Stimulated activated CD8-positive, alpha-beta memory T cell treated with anti-CD3 and anti-CD28 coated beads, Interleukin-12 subunit alpha, Interleukin-12 subunit beta, amount 100 ng/mL, for 4 hours (primary cell): ENCODE measurements around the gene NRN1L.
"Not testable (repeated sequence)": the region's sequence is repeated elsewhere in the genome, so short reads cannot be mapped to it uniquely, and the experiment has no call there.

Experiments
- DNase-seq: peaks from one replicate; pipeline ENCODE4 v3.0.0-alpha.2; 2020; ENCODE audit warnings: low read depth

NRN1L gene

GRCh38 chr16:67884684-67885083, at the start of gene NRN1L:
TSS of gene NRN1L (plus strand) at chr16:67884885. CDS start at chr16:67884904, 19 bp downstream.
- DNase-seq = no peak

GRCh38 chr16:67837190-67837589, 47.5 kb upstream of the NRN1L start:
- DNase-seq = not testable (repeated sequence)

DNA sequence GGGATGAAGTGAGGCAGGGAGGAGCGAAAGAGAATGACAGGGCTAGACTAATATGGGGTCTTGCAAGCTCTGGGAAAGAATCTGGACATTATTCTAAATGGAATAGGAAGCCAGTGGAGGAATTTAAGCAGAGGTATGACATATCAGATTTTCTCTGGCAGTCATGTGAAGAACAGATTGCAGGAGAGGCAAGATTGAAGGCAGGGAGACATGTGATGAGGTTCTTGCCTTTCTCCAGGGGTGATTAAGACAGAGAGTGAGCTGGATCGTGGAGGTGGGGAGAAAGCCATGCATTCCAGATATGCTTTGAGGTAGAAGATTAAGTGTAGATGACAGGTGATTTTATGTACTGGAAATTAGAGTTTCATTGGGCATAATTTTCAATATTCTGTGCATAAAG, 46.9 kb upstream of the NRN1L start:
- no peak for DNase-seq

DNA sequence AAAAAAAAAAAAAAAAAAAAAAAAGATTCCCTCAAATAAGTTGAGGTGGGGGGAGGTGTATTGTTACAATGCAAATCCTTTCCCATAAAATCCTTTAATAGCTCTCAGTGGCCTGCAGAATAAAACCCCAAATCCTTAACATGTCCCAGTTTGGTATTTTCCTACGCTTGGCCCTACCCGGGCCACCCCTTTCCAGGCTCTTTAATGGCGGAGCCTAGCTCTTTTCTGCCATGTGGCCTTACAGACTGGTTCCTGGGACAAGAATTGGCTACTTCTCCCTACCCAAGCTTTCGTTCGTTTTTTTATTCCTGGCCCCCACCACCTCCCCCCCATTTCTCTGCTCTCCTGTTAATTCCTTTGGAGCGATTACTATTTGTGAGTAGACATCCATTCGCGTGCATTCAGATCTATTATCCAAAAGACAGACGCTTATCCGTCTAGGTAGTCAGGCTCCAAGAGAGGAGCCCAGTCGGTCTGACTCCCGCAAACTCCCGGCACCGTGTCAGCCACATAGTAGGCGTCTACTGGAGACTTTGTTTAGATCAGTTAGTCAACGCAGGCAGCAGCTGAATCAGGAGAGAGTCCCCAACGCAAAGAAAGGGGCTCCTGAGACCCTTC, 43.4 kb upstream of the NRN1L start:
- no peak for DNase-seq

- peak; percentile 87 for DNase-seq
These were observed 42.7 kb upstream of the NRN1L start, which contains the start of gene THAP11 for GRCh38 chr16:67841816-67842508. TSS of gene THAP11 (plus strand) at chr16:67842320. CDS start at chr16:67842555, 235 bp downstream.

- DNase-seq = peak; percentile 27
These were observed 42.0 kb upstream of the NRN1L start for GRCh38 chr16:67842509-67843342.

DNA sequence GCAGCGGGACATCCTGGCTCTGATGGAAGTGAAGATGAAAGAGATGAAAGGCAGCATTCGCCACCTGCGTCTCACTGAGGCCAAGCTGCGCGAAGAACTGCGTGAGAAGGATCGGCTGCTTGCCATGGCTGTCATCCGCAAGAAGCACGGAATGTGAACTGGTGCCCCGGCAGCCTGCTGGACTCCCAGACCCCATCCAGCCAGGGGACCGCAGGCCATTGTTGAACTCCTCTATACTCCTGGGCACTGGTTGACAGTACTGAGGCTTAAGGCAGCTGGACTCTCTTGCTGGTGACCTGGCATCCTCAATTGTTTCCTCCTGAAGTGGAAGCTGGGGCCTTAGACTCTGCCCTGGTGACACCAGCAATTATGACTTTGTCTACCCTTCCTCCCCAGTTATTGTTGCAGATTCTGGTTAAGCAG, 41.3 kb upstream of the NRN1L start:
- no peak for DNase-seq

GRCh38 chr16:67844497-67844896, 40.2 kb upstream of the NRN1L start:
- no peak for DNase-seq

DNA sequence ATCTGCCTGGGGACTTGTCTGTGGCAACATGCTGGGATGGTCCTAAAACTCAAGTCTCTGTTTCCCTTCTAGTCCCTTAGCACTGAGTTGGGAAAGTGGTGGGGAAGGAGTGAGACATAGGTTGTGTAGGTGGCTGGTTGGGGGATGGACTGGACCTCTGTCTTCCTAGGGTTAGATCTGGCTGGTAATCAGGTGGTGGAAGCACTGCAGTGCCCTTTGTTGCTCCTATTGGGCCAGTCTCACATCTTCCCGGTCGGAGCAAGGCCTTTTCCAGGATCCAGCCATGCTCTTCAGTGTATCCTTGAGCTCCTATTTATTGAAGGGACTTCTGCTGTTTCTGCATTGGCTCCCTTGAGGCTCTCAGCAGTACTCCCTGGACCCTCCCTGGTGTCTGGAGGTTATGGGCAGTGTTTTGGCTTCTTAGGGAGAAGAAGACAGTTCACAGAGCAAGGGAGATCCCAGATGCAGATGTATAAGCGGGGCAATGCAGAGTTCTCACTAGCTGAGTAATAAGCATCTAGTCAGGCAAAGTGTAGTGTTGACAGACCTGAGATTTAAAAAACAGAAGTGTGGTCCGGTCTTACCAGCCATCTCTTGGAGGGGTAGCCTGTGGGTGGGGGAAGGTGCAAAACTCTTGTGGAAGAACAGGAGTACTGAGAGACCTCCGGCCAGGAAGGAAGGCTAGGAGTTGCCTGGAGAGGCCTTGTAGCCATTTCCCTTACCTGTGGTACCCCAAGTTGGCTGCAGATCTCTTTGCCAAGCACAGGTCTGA, 39.2 kb upstream of the NRN1L start:
- no peak for DNase-seq

- no peak for DNase-seq
These were observed 38.7 kb upstream of the NRN1L start for GRCh38 chr16:67846063-67846319.

- peak; percentile 94 for DNase-seq
These were observed 38.2 kb upstream of the NRN1L start, which contains the start of gene NUTF2 for GRCh38 chr16:67846320-67847063. TSS of gene NUTF2 (plus strand) at chr16:67846933. CDS start at chr16:67865131, 18,198 bp downstream.

DNA sequence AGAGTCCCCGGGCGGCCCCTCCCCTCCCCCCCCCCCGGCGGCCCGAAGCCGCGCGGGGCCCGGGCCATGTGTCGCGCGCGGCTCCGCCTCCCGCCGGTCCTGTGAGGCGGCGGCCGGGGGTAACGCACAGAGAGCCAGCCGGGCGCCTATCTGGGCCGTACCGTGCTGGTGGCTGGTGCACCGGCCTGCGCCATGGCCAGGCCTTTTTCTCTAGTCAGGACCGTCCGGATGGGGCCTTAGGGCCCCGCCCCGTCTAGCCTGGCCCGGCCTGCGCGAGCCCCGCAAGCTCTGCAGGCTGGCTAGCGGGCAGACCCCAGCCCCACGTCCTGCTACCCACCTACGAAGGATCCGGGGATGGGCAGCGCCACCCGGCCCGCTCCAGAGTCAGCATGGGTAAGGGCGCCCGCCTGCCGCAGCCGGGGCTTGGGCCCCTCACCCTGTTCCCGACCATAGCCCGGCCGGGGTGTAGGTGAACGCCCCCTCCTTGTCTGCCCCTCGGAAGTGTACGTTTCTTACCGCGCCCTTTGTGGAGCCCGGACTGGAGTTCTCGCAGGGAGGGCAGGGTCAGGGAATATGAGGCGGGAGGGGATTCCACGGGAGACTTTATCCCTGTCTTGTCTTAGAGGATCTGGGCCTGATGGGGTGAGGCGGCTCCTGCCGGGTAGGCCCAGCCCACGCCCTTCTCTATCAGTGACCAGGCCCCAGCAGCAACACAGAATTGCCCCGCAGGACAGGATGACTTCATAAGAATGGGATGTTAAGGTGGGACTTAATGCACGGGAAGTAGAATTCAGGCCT, 37.4 kb upstream of the NRN1L start, which contains the start of gene CENPT:
Gene CENPT (minus strand): TSS at position 630 of the 798 bp plus-strand sequence. CDS start 13,834 bp downstream, outside the sequence.
- DNase-seq = no peak

- no peak for DNase-seq
These were observed 36.6 kb upstream of the NRN1L start for GRCh38 chr16:67848118-67848517.

GRCh38 chr16:67853670-67854069, 31.0 kb upstream of the NRN1L start:
- no peak for DNase-seq

GRCh38 chr16:67855789-67856188, 28.9 kb upstream of the NRN1L start:
- no peak for DNase-seq

DNA sequence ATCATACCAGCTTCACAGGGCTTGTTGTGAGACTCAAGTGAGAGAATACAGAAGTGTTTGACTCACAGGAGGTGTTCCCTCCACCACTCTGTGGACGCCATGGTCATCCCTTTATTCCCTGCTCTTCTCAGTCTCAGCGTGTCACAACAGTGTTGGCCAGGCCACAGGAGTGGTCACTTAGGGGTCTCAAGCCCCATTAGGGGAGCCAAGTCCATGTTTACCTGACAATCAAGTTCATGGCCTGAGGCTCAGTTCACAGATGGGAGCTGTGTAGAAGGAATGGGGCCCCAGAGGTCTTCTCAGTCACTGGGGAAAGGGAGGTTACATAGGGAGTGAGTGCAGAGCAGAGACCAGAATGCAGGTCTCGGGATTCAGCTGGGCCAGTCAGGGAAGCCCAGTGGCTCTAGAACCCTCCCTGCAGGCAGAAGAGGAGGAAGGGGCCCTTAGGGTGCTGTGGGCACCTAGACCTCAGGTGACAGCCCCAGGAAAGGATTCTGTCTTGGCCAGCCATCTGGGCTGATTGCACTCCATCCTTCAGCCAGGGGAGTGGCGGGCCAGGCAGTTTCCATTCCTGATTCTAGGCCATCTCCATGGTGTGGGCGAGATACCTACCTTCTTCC, 27.6 kb upstream of the NRN1L start:
- no peak for DNase-seq

- no peak for DNase-seq
These were observed 27.0 kb upstream of the NRN1L start for GRCh38 chr16:67857547-67858233.

DNA sequence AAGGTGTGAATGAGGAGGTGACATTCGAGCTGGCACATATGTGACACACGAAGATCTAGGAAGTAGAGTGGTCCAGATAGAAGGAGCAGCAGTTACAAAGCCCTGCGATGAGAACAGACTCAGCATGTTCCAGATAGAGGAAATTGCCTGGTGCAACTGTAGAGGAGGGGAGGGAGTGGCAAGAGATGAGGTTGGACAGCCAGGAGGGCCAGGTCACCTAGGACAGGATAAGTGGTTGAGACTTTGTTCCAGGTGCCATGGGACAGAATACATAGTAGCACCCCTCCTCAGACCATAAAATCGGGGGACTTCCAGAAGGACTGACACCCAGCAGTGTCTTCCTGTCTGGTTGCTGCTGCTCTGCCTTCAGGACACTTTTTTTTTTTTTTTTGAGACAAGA, 26.2 kb upstream of the NRN1L start:
- no peak for DNase-seq
